PC-3 (cell line): ENCODE measurements around the gene TMEM213.

Experiments
- CTCF ChIP-seq: fragments of 300-600 bp; sonication (generic); conservative IDR thresholded peaks from 2 replicates; pipeline ENCODE4 v1.5.1; 2017; ENCODE audit warnings: antibody characterized with exemption, low read depth, mild to moderate bottlenecking, low read length
- EZH2 ChIP-seq: fragments of 300-600 bp; sonication (generic); IDR thresholded peaks from one replicate; pipeline ENCODE4 v1.6.1; 2017; ENCODE audit warnings: antibody characterized with exemption, mild to moderate bottlenecking, low read length; ENCODE audit not compliant: unreplicated experiment
- EZH2phosphoT487 ChIP-seq: fragments of 300-600 bp; sonication (generic); IDR thresholded peaks from 2 replicates; pipeline ENCODE4 v1.6.1; 2018; ENCODE audit warnings: mild to moderate bottlenecking, antibody characterized with exemption, low read length, borderline replicate concordance

GRCh38 chr7:138833596-138833995 is 35.8 kb downstream of the TMEM213 start:
- TF ChIP-seq EZH2: no peak
- no peak for TF ChIP-seq CTCF
- TF ChIP-seq EZH2phosphoT487: no peak
